ENCODE measurements around the gene NPIPB8. TPM values are rescaled to one million over a fixed set of nuclear protein-coding genes. Genes with fewer than 3 reads are reported as not detected.
"Not testable (repeated sequence)": the region's sequence is repeated elsewhere in the genome, so short reads cannot be mapped to it uniquely, and the experiment has no call there.

NPIPB8 gene
- total and polyA plus RNA-seq, 7 donors = 0.12 to 1.8 (median 0.41) TPM; not detected in 3

- WGBS, 2 donors = 94 to 96% methylated on average over 5 of the region's 5 CpGs
- Histone ChIP-seq H3K4me3 (no peak overlapping the region), H3K27ac (no peak overlapping the region), H3K27me3 (no peaks in the 10 kb centered on the region), H3K36me3 (peaks cover 8 to 43% (median 28%) of the 10 kb centered on the region in 4 donors), H3K9me3 (no peaks in the 10 kb centered on the region), H3K4me1 (peaks cover 0 to 6% (median 2%) of the 10 kb centered on the region in 4 donors)
- intact Hi-C loops (cut with DNase I) = no loop called here
- no peak for DNase-seq
- TF ChIP-seq CTCF (IDR thresholded peaks at IDR 0.05) (no peak), POLR2A (IDR thresholded peaks at IDR 0.05) (no peak), POLR2AphosphoS5 (IDR thresholded peaks at IDR 0.05) (no peak), EP300 (IDR thresholded peaks at IDR 0.05) (no peak)
Observed at GRCh38 chr16:28592511-28592910, 45.4 kb upstream of the NPIPB8 start.

GRCh38 chr16:28592979-28593553, 44.8 kb upstream of the NPIPB8 start:
- peaks cover 0 to 6% (median 2%) of the 10 kb centered on the region in 4 donors for H3K4me1 ChIP-seq
- DNase-seq = no peak
- intact Hi-C loops (cut with DNase I) = no loop called here
- no peak overlapping the region for H3K27ac ChIP-seq
- TF ChIP-seq CTCF (IDR thresholded peaks at IDR 0.05) = no peak
- no peak for TF ChIP-seq POLR2A (IDR thresholded peaks at IDR 0.05)
- TF ChIP-seq POLR2AphosphoS5 (IDR thresholded peaks at IDR 0.05) = no peak
- no peak for TF ChIP-seq EP300 (IDR thresholded peaks at IDR 0.05)
- 90 to 92% methylated on average over 13 of the region's 13 CpGs for WGBS, 2 donors
- H3K27me3 ChIP-seq = no peaks in the 10 kb centered on the region
- no peaks in the 10 kb centered on the region for H3K9me3 ChIP-seq
- no peak overlapping the region for H3K4me3 ChIP-seq
- peaks cover 8 to 37% (median 26%) of the 10 kb centered on the region in 4 donors for H3K36me3 ChIP-seq

GRCh38 chr16:28595451-28595850, 42.4 kb upstream of the NPIPB8 start:
- DNase-seq; intact Hi-C loops (cut with DNase I); H3K4me3 ChIP-seq; H3K9me3 ChIP-seq; H3K4me1 ChIP-seq; H3K27ac ChIP-seq; H3K27me3 ChIP-seq: not testable (repeated sequence)
- peaks cover 0 to 13% (median 9%) of the 10 kb centered on the region in 4 donors for H3K36me3 ChIP-seq
- 79 to 93% methylated on average over 6 of the region's 6 CpGs for WGBS, 2 donors

GRCh38 chr16:28596115-28596630, 41.7 kb upstream of the NPIPB8 start:
- Histone ChIP-seq H3K27ac (no peak overlapping the region), H3K4me1 (peaks cover 0 to 6% (median 2%) of the 10 kb centered on the region in 4 donors), H3K27me3 (no peaks in the 10 kb centered on the region), H3K36me3 (peaks cover 0 to 6% (median 2%) of the 10 kb centered on the region in 4 donors), H3K9me3 (no peaks in the 10 kb centered on the region), H3K4me3 (no peak overlapping the region)
- DNase-seq = no peak
- intact Hi-C loops (cut with DNase I) = no loop called here
- WGBS, 2 donors = 79 to 82% methylated on average over 8 of the region's 8 CpGs
- TF ChIP-seq CTCF (IDR thresholded peaks at IDR 0.05) (no peak), POLR2AphosphoS5 (IDR thresholded peaks at IDR 0.05) (no peak), EP300 (IDR thresholded peaks at IDR 0.05) (no peak), POLR2A (IDR thresholded peaks at IDR 0.05) (no peak)

GRCh38 chr16:28596840-28597691, 40.8 kb upstream of the NPIPB8 start, which contains the start of gene SULT1A2:
Gene SULT1A2, minus strand, starts transcription at chr16:28597050. Its CDS starts 1,120 bp downstream, at chr16:28595930.
- Histone ChIP-seq H3K9me3 (no peaks in the 10 kb centered on the region), H3K27me3 (no peaks in the 10 kb centered on the region), H3K4me3 (no peak within 1 kb of the TSS), H3K4me1 (peaks cover 0 to 6% (median 2%) of the 10 kb centered on the region in 4 donors), H3K27ac (no peak within 1 kb of the TSS), H3K36me3 (no peaks in the 10 kb centered on the region)
- intact Hi-C loops (cut with DNase I) = no loop called here
- DNase-seq = no peak
- TF ChIP-seq EP300 (IDR thresholded peaks at IDR 0.05) (no peak), POLR2A (IDR thresholded peaks at IDR 0.05) (no peak), POLR2AphosphoS5 (IDR thresholded peaks at IDR 0.05) (no peak)
- 18 to 44% methylated on average over 11 of the region's 11 CpGs for WGBS, 2 donors
